Esophagus squamous epithelium (tissue), 5 donors: ENCODE measurements around the gene ASIC3. TPM values are rescaled to one million over a fixed set of nuclear protein-coding genes. Genes with fewer than 3 reads are reported as not detected.

ENCODE experiments used
- DNase-seq: peaks from one replicate; lab custom pipeline; 2025; lab: John Stamatoyannopoulos, UW
- H3K27ac ChIP-seq, 4 donors: fragments of 200-600 bp; sonication (generic); one replicate each; pipeline ENCODE4 v1.5.1; 2016 to 2019; ENCODE audit warnings: mild to moderate bottlenecking in 1 of 4
- H3K27me3 ChIP-seq, 4 donors: fragments of 200-600 bp; sonication (generic); 1 replicate in 3 of 4; 2 replicates in 1 of 4; pipeline versions ENCODE4 v1.5.1 to v1.6.0; 2017 to 2021; ENCODE audit warnings: antibody characterized with exemption in 1 of 4
- H3K36me3 ChIP-seq, 3 donors: fragments of 200-600 bp; sonication (generic); one replicate each; pipeline ENCODE4 v1.5.1; 2016 to 2019
- H3K4me1 ChIP-seq, 3 donors: fragments of 200-600 bp; sonication (generic); one replicate each; pipeline ENCODE4 v1.5.1; 2017 to 2019
- H3K4me3 ChIP-seq, 4 donors: fragments of 200-600 bp; sonication (generic); 1 replicate in 3 of 4; 2 replicates in 1 of 4; pipeline ENCODE4 v1.5.1; 2016 to 2019; ENCODE audit warnings: mild to moderate bottlenecking in 2 of 4, moderate library complexity in 1 of 4
- H3K9me3 ChIP-seq, 3 donors: fragments of 200-600 bp; sonication (generic); one replicate each; pipeline ENCODE4 v1.5.1; 2016 to 2019
- POLR2A ChIP-seq, 4 donors: fragments of 450-650 bp; IDR thresholded peaks; one replicate each; pipeline ENCODE4 v1.6.1; 2017; ENCODE audit warnings: antibody characterized with exemption in 4 of 4, mild to moderate bottlenecking in 4 of 4, moderate library complexity in 3 of 4
- WGBS, 2 donors: methylation state at CpG; one replicate each; pipeline ENCODE4 v1.1.5; 2018; 5-methylcytosine and 5-hydroxymethylcytosine counted together
- intact Hi-C: fragments of 100-400 bp; cut with DNase I; formaldehyde crosslinking; loops from one replicate; pipeline ENCODE4 v1.15.0; 2022
- total RNA-seq, 4 donors: library from RNA; depleted of rRNA; stranded (reverse); fragments of >200 nt; gene quantifications; one replicate each; pipeline ENCODE4 v1.1.0, GENCODE V29; 2016
- TF ChIP-seq, protein P1 (sequence below), 6 experiments: fragments of 450-650 bp in 4 of 6; fragments of 200-600 bp in 2 of 6; sonication (generic) in 2 of 6; IDR thresholded peaks; one replicate each; pipeline ENCODE4 v1.5.1; 2016 to 2019; ENCODE audit warnings: antibody characterized with exemption in 6 of 6, mild to moderate bottlenecking in 4 of 6, moderate library complexity in 4 of 6
- donor health status: DM: yes; HTN: yes; CAD: no.

The ASIC3 gene
- total RNA-seq, 4 donors from 2014 or later = 0.40 to 0.95 TPM; not detected in 2

- intact Hi-C loops = no loop called here
- no peak overlapping the region for H3K4me3 ChIP-seq
- H3K27me3 ChIP-seq = no peaks in the 10 kb centered on the region
- H3K27ac ChIP-seq = no peak overlapping the region
- peaks cover 40 to 100% (median 74%) of the 10 kb centered on the region in 3 donors for H3K36me3 ChIP-seq
- TF ChIP-seq, protein P1, sequence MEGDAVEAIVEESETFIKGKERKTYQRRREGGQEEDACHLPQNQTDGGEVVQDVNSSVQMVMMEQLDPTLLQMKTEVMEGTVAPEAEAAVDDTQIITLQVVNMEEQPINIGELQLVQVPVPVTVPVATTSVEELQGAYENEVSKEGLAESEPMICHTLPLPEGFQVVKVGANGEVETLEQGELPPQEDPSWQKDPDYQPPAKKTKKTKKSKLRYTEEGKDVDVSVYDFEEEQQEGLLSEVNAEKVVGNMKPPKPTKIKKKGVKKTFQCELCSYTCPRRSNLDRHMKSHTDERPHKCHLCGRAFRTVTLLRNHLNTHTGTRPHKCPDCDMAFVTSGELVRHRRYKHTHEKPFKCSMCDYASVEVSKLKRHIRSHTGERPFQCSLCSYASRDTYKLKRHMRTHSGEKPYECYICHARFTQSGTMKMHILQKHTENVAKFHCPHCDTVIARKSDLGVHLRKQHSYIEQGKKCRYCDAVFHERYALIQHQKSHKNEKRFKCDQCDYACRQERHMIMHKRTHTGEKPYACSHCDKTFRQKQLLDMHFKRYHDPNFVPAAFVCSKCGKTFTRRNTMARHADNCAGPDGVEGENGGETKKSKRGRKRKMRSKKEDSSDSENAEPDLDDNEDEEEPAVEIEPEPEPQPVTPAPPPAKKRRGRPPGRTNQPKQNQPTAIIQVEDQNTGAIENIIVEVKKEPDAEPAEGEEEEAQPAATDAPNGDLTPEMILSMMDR (IDR thresholded peaks at IDR 0.05) = no peak
- no peak for TF ChIP-seq POLR2A (IDR thresholded peaks at IDR 0.05)
- no peaks in the 10 kb centered on the region for H3K4me1 ChIP-seq
- no peak for DNase-seq
- 95% methylated on average over 4 of the region's 39 CpGs; no CpG with 5 or more reads in 1 of the 2 donors for WGBS, 2 donors
- no peaks in the 10 kb centered on the region for H3K9me3 ChIP-seq
Measured at GRCh38 chr7:151071032-151071866, 22.9 kb downstream of the ASIC3 start.

- WGBS, 2 donors = 65 to 69% methylated on average over 3 to 8 of the region's 17 CpGs
- Histone ChIP-seq H3K36me3 (peaks cover 35 to 100% (median 59%) of the 10 kb centered on the region in 3 donors), H3K4me1 (peaks cover 4 to 23% (median 5%) of the 10 kb centered on the region in 3 donors), H3K27ac (no peak overlapping the region), H3K27me3 (no peaks in the 10 kb centered on the region), H3K9me3 (no peaks in the 10 kb centered on the region), H3K4me3 (no peak overlapping the region)
- no peak for DNase-seq
- intact Hi-C loops = no loop called here
- TF ChIP-seq POLR2A (IDR thresholded peaks at IDR 0.05) = no peak
- TF ChIP-seq, protein P1 (IDR thresholded peaks at IDR 0.05) = no peak
Measured at GRCh38 chr7:151073990-151074389, 25.7 kb downstream of the ASIC3 start.

DNA sequence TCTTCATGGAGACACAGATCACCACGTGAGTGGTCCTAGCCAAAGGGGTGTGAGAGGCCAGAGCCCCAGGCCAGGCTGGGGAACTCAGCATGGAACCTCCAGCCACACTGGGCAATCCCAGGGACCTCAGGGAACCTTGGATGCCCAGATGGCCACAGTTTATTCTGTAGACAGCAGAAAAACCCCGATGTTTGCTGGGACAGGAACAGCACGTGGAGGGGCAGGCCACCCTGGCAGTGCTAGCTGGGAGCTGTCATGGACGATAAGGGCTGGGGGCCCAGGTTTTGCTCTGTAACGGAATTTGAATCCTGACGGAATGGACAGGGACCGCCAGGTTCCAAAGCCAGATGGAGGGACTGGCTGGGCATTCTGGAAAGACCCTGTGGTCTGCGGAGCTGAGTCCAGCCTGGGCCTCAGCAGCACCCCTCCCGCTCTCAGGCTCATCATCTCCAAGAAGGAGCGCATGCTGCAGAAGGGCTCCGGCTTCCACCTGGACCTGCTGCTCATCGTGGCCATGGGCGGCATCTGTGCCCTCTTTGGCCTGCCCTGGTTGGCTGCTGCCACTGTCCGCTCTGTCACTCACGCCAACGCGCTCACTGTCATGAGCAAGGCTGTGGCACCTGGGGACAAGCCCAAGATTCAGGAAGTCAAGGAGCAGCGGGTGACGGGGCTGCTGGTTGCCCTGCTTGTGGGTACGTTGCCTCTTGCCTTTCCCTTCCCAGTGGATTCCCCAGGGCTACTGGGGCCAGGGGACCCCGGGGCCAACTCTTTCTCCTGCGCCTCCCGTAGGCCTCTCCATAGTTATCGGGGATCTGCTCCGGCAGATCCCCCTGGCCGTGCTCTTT, 26.7 kb downstream of the ASIC3 start:
- Histone ChIP-seq H3K9me3 (no peaks in the 10 kb centered on the region), H3K27me3 (no peaks in the 10 kb centered on the region), H3K27ac (no peak overlapping the region), H3K36me3 (peaks cover 35 to 96% (median 48%) of the 10 kb centered on the region in 3 donors), H3K4me3 (no peak overlapping the region), H3K4me1 (peaks cover 13 to 33% (median 16%) of the 10 kb centered on the region in 3 donors)
- TF ChIP-seq, protein P1 (IDR thresholded peaks at IDR 0.05) = no peak
- no peak for TF ChIP-seq POLR2A (IDR thresholded peaks at IDR 0.05)
- 83 to 88% methylated on average over 6 to 15 of the region's 26 CpGs for WGBS, 2 donors
- intact Hi-C loops = no loop called here
- DNase-seq = no peak

GRCh38 chr7:151075662-151075971, 27.3 kb downstream of the ASIC3 start:
- Histone ChIP-seq H3K36me3 (peaks cover 32 to 90% (median 42%) of the 10 kb centered on the region in 3 donors), H3K4me3 (no peak overlapping the region)
- intact Hi-C loops = no loop called here

More at GRCh38 chr7:151075662-151075971, 27.3 kb downstream of the ASIC3 start:
- DNase-seq = no peak
- H3K27me3 ChIP-seq = no peaks in the 10 kb centered on the region
- 40 to 72% methylated on average over 2 to 7 of the region's 7 CpGs for WGBS, 2 donors
- H3K9me3 ChIP-seq = no peaks in the 10 kb centered on the region
- no peak overlapping the region for H3K27ac ChIP-seq
- no peak for TF ChIP-seq POLR2A (IDR thresholded peaks at IDR 0.05)
- TF ChIP-seq, protein P1 (IDR thresholded peaks at IDR 0.05) = no peak
- peaks cover 15 to 36% (median 17%) of the 10 kb centered on the region in 3 donors for H3K4me1 ChIP-seq
